ENCODE results near the gene INPP5E.
A peak's percentile ranks its signal among the peaks of the same experiment; 100 is the strongest.

DNA sequence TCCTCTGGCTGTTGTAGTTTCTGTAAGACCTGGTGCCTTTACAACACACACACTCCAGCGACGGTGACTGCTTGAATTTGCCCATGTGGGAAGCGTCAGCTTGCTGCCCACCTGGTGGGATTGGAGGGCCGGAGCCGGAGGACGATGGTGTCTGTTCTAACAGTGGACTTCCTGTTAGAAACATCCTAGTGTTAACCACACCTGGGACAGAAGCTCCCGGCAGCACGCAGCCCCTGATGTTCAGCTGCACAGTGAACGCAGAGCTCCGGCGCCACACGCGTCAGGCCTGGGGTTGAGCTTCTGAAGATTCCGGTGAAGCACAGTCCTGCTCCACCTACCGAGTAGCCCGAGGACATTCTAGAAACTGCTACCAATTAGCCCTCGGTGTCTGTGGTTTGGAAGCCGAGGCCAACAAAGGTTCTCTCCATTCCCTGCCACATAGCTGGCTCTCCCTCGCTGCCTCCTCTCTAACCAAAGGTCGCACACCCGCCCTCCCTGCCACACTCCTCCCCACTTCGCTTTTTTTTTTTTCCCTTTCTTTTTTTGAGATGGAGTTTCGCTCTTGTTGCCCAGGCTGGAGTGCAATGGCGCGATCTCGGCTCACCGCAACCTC, 14.8 kb downstream of the INPP5E start:
- TF ChIP-seq POLR2AphosphoS5 (IDR thresholded peaks at IDR 0.05; ENCODE audit: low read depth, low read length) (no peak; the same call in 1 of the 2 replicates), POLR2A (IDR thresholded peaks at IDR 0.05; ENCODE audit: low read depth, low read length) (0 out of 2 replicates have a peak, but pooled peaks have one; percentile 25)
